ENCODE data around the gene CHDH. TPM values are rescaled to one million over a fixed set of nuclear protein-coding genes. Genes with fewer than 3 reads are reported as not detected.

CHDH gene
- total and polyA plus RNA-seq, 2 donors (not counting 1 experiment from before 2014, with no cell fraction given) = 0.03 to 0.37 TPM

- H3K4me3 Mint-ChIP-seq = no peak overlapping the region
- ATAC-seq (ENCODE audit: low read depth) (no peak), DNase-seq (no peak)
- no peaks in the 10 kb centered on the region for H3K9me3 ChIP-seq (ENCODE audit: control extremely low read depth in 1 of 3, control insufficient read depth in 2 of 3, insufficient read depth in 1 of 3, low read length in 2 of 3)
- CTCF ChIA-PET = no interaction called here
- no peak overlapping the region for H3K27ac ChIP-seq (ENCODE audit: low read length in 2 of 2)
- no peak overlapping the region for H3K27ac Mint-ChIP-seq
- no peaks in the 10 kb centered on the region for H3K79me2 ChIP-seq (ENCODE audit: control insufficient read depth, insufficient read depth, low read length)
- no peak overlapping the region for H3K4me2 ChIP-seq (replicated peaks; ENCODE audit: low read depth, low read length, poor library complexity, severe bottlenecking)
- no peaks in the 10 kb centered on the region for H4K20me1 ChIP-seq (ENCODE audit: control insufficient read depth, insufficient read depth, low read length, poor library complexity, severe bottlenecking)
- WGBS (ENCODE audit: insufficient coverage) = 80% methylated on average over 1 of the region's 1 CpG
- no peaks in the 10 kb centered on the region for H3K4me1 ChIP-seq (ENCODE audit: control insufficient read depth in 2 of 2, insufficient read depth in 2 of 2, low read length in 2 of 2)
- no peaks in the 10 kb centered on the region for H3K4me1 Mint-ChIP-seq
- no peaks in the 10 kb centered on the region for H3K9me3 Mint-ChIP-seq (ENCODE audit: insufficient read depth)
- intact Hi-C loops (cut with micrococcal nuclease) = no loop called here
- POLR2A ChIA-PET = no interaction called here
- H3K9ac ChIP-seq (ENCODE audit: low read length) = no peak overlapping the region
- TF ChIP-seq CTCF (IDR thresholded peaks at IDR 0.05) (no peak), EZH2 (IDR thresholded peaks at IDR 0.05; ENCODE audit: borderline replicate concordance, insufficient read depth, low read depth, low read length, poor library complexity, severe bottlenecking) (no peak)
- H3K27me3 Mint-ChIP-seq = peaks cover 3% of the 10 kb centered on the region
- H3K4me3 ChIP-seq (ENCODE audit: control extremely low read depth in 1 of 5, extremely low read depth in 1 of 5, insufficient read depth in 1 of 5, low read depth in 2 of 5, low read length in 4 of 5) = no peak overlapping the region
- no peaks in the 10 kb centered on the region for H3K36me3 ChIP-seq (replicated peaks in 1 of 2; ENCODE audit: control extremely low read depth in 1 of 2, control insufficient read depth in 1 of 2, extremely low read depth in 1 of 2, insufficient read depth in 2 of 2, low read length in 1 of 2)
- no peak overlapping the region for H2AFZ ChIP-seq (ENCODE audit: insufficient read depth, low read depth, low read length, poor library complexity, severe bottlenecking)
- peaks cover 0 to 3% (median 0%) of the 10 kb centered on the region in 4 experiments for H3K27me3 ChIP-seq (replicated peaks in 1 of 4; ENCODE audit: control extremely low read depth in 1 of 4, control insufficient read depth in 3 of 4, insufficient read depth in 4 of 4, low read length in 3 of 4)
Measured at GRCh38 chr3:53835257-53835656, 11.0 kb downstream of the CHDH start.

GRCh38 chr3:53834429-53835095 is 11.7 kb downstream of the CHDH start:
- Histone ChIP-seq H3K27ac (ENCODE audit: low read length in 2 of 2) (no peak overlapping the region), H2AFZ (ENCODE audit: insufficient read depth, low read depth, low read length, poor library complexity, severe bottlenecking) (no peak overlapping the region), H3K27me3 (replicated peaks in 1 of 4; ENCODE audit: control extremely low read depth in 1 of 4, control insufficient read depth in 3 of 4, insufficient read depth in 4 of 4, low read length in 3 of 4) (peaks cover 0 to 3% (median 0%) of the 10 kb centered on the region in 4 experiments), H3K4me2 (replicated peaks; ENCODE audit: low read depth, low read length, poor library complexity, severe bottlenecking) (no peak overlapping the region), H3K9ac (ENCODE audit: low read length) (no peak overlapping the region), H3K79me2 (ENCODE audit: control insufficient read depth, insufficient read depth, low read length) (no peaks in the 10 kb centered on the region), H3K4me3 (ENCODE audit: control extremely low read depth in 1 of 5, extremely low read depth in 1 of 5, insufficient read depth in 1 of 5, low read depth in 2 of 5, low read length in 4 of 5) (no peak overlapping the region), H3K36me3 (replicated peaks in 1 of 2; ENCODE audit: control extremely low read depth in 1 of 2, control insufficient read depth in 1 of 2, extremely low read depth in 1 of 2, insufficient read depth in 2 of 2, low read length in 1 of 2) (no peaks in the 10 kb centered on the region), H3K9me3 (ENCODE audit: control extremely low read depth in 1 of 3, control insufficient read depth in 2 of 3, insufficient read depth in 1 of 3, low read length in 2 of 3) (no peaks in the 10 kb centered on the region), H4K20me1 (ENCODE audit: control insufficient read depth, insufficient read depth, low read length, poor library complexity, severe bottlenecking) (no peaks in the 10 kb centered on the region), H3K4me1 (ENCODE audit: control insufficient read depth in 2 of 2, insufficient read depth in 2 of 2, low read length in 2 of 2) (no peaks in the 10 kb centered on the region)
- CTCF ChIA-PET = no interaction called here
- WGBS (ENCODE audit: insufficient coverage) = 98% methylated on average over 6 of the region's 6 CpGs
- Mint-ChIP-seq H3K27me3 (peaks cover 3% of the 10 kb centered on the region), H3K9me3 (ENCODE audit: insufficient read depth) (no peaks in the 10 kb centered on the region), H3K27ac (no peak overlapping the region), H3K4me3 (no peak overlapping the region), H3K4me1 (no peaks in the 10 kb centered on the region)
- POLR2A ChIA-PET = no interaction called here
- intact Hi-C loops (cut with micrococcal nuclease) = no loop called here
- no peak for ATAC-seq (ENCODE audit: low read depth)
- DNase-seq = no peak
- TF ChIP-seq CTCF (IDR thresholded peaks at IDR 0.05) = no peak
- TF ChIP-seq EZH2 (IDR thresholded peaks at IDR 0.05; ENCODE audit: borderline replicate concordance, insufficient read depth, low read depth, low read length, poor library complexity, severe bottlenecking) = no peak

All from B cell (primary cell).